ENCODE measurements around the gene ARRB1. TPM values are rescaled to one million over a fixed set of nuclear protein-coding genes. Genes with fewer than 3 reads are reported as not detected.

Gene ARRB1
- total RNA-seq, 2 experiments from 2014 or later: 26.7 to 27.8 TPM

DNA sequence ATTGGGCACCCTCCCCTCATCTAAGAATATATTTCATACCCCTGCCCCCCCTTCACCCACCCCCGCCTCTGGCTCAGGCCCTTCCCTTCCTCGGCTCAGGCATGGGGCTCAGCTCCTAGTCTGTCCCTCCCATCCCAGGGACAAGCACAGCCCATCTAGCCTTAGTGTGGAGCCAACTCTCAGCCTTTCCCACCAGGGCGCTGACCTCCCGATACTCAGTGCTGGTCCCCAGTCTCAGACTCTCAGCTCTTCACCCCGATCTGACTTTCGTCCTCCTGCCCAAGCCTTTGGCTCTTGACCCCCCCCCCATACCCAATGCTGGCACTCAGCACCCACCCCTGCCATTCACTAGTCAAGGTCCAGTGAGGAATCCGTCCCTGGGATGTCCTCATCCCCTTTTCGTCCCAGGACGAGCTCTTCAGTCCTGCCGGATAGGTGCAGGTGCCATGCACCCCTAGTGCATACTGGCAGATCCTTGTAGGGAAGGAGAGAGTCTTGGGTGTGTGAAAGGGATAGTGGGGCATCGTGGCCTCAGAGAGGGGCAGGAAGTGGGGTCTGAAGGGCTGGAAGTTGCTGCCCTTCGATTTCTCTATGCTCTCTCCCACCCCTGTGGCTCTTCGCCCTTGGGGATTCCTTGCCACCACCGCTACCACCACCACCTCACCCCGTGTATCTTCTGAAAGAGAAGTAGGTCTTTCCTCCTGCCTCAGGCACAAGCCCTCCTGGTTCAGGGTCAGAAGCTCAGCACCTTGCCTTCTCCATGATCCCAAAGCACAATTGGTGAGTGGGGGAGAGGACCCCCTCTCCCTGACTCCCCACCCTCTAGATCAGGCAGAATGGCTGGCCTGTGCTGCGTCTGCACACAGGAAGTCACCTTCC lies 108.5 kb downstream of the ARRB1 start:
- peak in 1 of 14 experiments; percentile 27 for DNase-seq
- POLR2A ChIA-PET: interaction anchor here (1.9 to 2.5 kb wide), 4 partner anchors 19 to 187 kb away, joined by 6 to 19 read pairs (median 12); no protein-coding TSS in a partner anchor
- peak overlapping the region; percentile 84 for H3K4me3 Mint-ChIP-seq
- H3K27ac Mint-ChIP-seq: peak overlapping the region; percentile 42
- Histone ChIP-seq H3K27me3 (ENCODE audit: control insufficient read depth in 1 of 2, insufficient read depth in 2 of 2, low read length in 2 of 2) (peaks cover 24 to 31% of the 10 kb centered on the region in 2 experiments), H3K4me1 (ENCODE audit: insufficient read depth, low read length) (peaks cover 15% of the 10 kb centered on the region), H3K27ac (ENCODE audit: low read depth in 1 of 2, low read length in 2 of 2) (no peak overlapping the region), H3K4me3 (ENCODE audit: low read length) (no peak overlapping the region), H3K36me3 (ENCODE audit: insufficient read depth, low read length) (no peaks in the 10 kb centered on the region), H3K9me3 (ENCODE audit: control insufficient read depth in 1 of 2, insufficient read depth in 1 of 2, low read length in 2 of 2) (peaks cover 0 to 3% of the 10 kb centered on the region in 2 experiments)
- H3K4me1 Mint-ChIP-seq (ENCODE audit: low read depth): peaks cover 5% of the 10 kb centered on the region
- TF ChIP-seq, protein P1, sequence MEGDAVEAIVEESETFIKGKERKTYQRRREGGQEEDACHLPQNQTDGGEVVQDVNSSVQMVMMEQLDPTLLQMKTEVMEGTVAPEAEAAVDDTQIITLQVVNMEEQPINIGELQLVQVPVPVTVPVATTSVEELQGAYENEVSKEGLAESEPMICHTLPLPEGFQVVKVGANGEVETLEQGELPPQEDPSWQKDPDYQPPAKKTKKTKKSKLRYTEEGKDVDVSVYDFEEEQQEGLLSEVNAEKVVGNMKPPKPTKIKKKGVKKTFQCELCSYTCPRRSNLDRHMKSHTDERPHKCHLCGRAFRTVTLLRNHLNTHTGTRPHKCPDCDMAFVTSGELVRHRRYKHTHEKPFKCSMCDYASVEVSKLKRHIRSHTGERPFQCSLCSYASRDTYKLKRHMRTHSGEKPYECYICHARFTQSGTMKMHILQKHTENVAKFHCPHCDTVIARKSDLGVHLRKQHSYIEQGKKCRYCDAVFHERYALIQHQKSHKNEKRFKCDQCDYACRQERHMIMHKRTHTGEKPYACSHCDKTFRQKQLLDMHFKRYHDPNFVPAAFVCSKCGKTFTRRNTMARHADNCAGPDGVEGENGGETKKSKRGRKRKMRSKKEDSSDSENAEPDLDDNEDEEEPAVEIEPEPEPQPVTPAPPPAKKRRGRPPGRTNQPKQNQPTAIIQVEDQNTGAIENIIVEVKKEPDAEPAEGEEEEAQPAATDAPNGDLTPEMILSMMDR (IDR thresholded peaks at IDR 0.05): no peak
- intact Hi-C loops (cut with DNase I, micrococcal nuclease): no loop called here
- no peaks in the 10 kb centered on the region for H3K36me3 Mint-ChIP-seq (ENCODE audit: low read depth)
- no peaks in the 10 kb centered on the region for H3K9me3 Mint-ChIP-seq
- ATAC-seq (ENCODE audit: poor library complexity): no peak
- CTCF ChIA-PET: interaction anchor here (1.1 to 3.6 kb wide), 5 partner anchors 14 to 498 kb away, joined by 4 to 60 read pairs (median 7); no protein-coding TSS in a partner anchor
- peaks cover 50% of the 10 kb centered on the region for H3K27me3 Mint-ChIP-seq

DNA sequence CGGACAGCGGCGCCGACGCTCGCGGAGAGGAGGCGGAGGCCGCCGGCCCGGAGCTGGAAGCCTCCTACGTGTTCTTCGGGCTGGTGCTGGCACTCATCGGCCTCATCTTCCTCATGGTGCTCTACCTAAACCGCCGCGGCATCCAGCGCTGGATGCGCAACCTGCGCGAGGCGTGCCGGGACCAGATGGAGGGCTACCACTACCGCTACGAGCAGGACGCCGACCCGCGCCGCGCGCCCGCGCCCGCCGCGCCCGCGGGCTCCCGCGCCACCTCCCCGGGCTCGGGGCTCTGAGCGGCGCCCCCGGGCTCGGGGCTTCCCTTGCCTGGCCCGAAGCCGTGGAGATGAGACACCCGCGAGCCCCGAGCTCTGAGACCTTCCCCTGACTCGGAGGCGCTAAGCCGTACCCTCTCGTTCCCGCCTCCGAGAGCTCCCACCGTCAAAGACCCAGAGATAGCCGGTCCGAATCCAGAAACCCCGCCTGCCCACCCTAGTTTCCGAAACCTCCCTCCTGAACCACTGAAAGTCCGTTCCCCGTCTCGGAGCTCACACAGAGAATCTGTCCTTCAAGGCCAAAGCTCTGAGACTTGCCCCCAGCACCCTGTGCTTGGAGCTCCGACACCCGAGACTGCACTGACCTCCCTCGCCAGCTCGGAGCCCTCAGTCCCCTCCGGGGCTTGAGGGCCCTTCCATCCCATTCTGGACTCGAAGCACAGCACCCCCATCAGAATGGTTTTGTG lies 109.4 kb downstream of the ARRB1 start:
- DNase-seq: peak in 1 of 14 experiments; percentile 26
- H3K4me3 ChIP-seq (ENCODE audit: low read length): peak overlapping the region; percentile 30
- CTCF ChIA-PET: interaction anchor here (0.7 to 3.6 kb wide), 15 partner anchors 8 to 497 kb away, joined by 3 to 60 read pairs (median 5); no protein-coding TSS in a partner anchor
- H3K27ac Mint-ChIP-seq: peak overlapping the region; percentile 42
- ATAC-seq (ENCODE audit: poor library complexity): peak; percentile 23
- H3K36me3 Mint-ChIP-seq (ENCODE audit: low read depth): no peaks in the 10 kb centered on the region
- H3K27ac ChIP-seq (ENCODE audit: low read depth in 1 of 2, low read length in 2 of 2): no peak overlapping the region
- POLR2A ChIA-PET: interaction anchor here (0.6 to 2.5 kb wide), 14 partner anchors 8 to 253 kb away, joined by 3 to 19 read pairs (median 3); partner anchors contain the start of gene NEU3
- H3K9me3 ChIP-seq (ENCODE audit: control insufficient read depth in 1 of 2, insufficient read depth in 1 of 2, low read length in 2 of 2): peaks cover 0 to 3% of the 10 kb centered on the region in 2 experiments
- intact Hi-C loops (cut with DNase I, micrococcal nuclease): no loop called here
- H3K36me3 ChIP-seq (ENCODE audit: insufficient read depth, low read length): no peaks in the 10 kb centered on the region
- H3K4me1 Mint-ChIP-seq (ENCODE audit: low read depth): peaks cover 5% of the 10 kb centered on the region
- TF ChIP-seq, protein P1 (IDR thresholded peaks at IDR 0.05): peak; percentile 2
- H3K4me3 Mint-ChIP-seq: peak overlapping the region; percentile 84
- peaks cover 59% of the 10 kb centered on the region for H3K27me3 Mint-ChIP-seq
- no peaks in the 10 kb centered on the region for H3K9me3 Mint-ChIP-seq
- peaks cover 15% of the 10 kb centered on the region for H3K4me1 ChIP-seq (ENCODE audit: insufficient read depth, low read length)
- H3K27me3 ChIP-seq (ENCODE audit: control insufficient read depth in 1 of 2, insufficient read depth in 2 of 2, low read length in 2 of 2): peaks cover 30 to 33% of the 10 kb centered on the region in 2 experiments

All from CD4-positive, alpha-beta T cell (primary cell).